ENCODE measurements around the gene CHCHD4. TPM values are rescaled to one million over a fixed set of nuclear protein-coding genes. Genes with fewer than 3 reads are reported as not detected.

Gene CHCHD4
- polyA plus RNA-seq, 1 donor from 2014 or later, result 24.6 TPM

DNA sequence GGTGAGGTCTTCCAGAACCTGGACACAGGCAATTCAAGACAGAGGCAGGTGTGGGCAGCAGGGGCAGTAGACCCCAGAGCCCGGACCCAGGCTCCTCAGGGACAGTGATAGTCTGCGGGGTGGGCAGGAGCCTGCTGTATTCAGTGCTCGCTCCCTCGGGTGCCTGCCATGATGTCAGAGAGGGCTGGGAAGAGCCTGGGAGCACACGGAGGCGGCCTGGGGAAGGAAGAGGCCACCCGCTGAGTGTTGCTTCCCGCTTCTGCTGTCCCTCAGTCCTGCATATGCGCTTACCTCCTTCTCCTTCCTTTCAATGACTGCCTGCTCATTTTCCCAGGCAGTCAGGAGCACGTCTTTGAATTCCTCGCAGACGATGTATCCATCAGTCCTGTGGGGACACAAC lies 22.9 kb upstream of the CHCHD4 start:
- H3K27me3 ChIP-seq (ENCODE audit: insufficient read depth, low read depth, low read length), result no peaks in the 10 kb centered on the region
- H3K9me3 ChIP-seq (ENCODE audit: low read length), result no peaks in the 10 kb centered on the region
- no peak overlapping the region for H2AFZ ChIP-seq (ENCODE audit: low read depth, low read length)
- no peaks in the 10 kb centered on the region for H3K9me2 ChIP-seq (ENCODE audit: insufficient read depth, low read length)
- H3F3A ChIP-seq (ENCODE audit: insufficient read depth, low read length, poor library complexity, severe bottlenecking), result no peaks in the 10 kb centered on the region
- no peaks in the 10 kb centered on the region for H4K20me1 ChIP-seq (ENCODE audit: insufficient read depth)
- H3K4me3 ChIP-seq (ENCODE audit: low read length), result no peak overlapping the region
- H3K9ac ChIP-seq (ENCODE audit: low read length), result no peak overlapping the region
- TF ChIP-seq SMC3 (conservative IDR thresholded peaks at IDR 0.05; ENCODE audit: poor library complexity), result no peak
- TF ChIP-seq EZH2 (IDR thresholded peaks at IDR 0.05; ENCODE audit: borderline replicate concordance, insufficient read depth, low read length, poor library complexity, severe bottlenecking), result no peak
- TF ChIP-seq, protein P1, sequence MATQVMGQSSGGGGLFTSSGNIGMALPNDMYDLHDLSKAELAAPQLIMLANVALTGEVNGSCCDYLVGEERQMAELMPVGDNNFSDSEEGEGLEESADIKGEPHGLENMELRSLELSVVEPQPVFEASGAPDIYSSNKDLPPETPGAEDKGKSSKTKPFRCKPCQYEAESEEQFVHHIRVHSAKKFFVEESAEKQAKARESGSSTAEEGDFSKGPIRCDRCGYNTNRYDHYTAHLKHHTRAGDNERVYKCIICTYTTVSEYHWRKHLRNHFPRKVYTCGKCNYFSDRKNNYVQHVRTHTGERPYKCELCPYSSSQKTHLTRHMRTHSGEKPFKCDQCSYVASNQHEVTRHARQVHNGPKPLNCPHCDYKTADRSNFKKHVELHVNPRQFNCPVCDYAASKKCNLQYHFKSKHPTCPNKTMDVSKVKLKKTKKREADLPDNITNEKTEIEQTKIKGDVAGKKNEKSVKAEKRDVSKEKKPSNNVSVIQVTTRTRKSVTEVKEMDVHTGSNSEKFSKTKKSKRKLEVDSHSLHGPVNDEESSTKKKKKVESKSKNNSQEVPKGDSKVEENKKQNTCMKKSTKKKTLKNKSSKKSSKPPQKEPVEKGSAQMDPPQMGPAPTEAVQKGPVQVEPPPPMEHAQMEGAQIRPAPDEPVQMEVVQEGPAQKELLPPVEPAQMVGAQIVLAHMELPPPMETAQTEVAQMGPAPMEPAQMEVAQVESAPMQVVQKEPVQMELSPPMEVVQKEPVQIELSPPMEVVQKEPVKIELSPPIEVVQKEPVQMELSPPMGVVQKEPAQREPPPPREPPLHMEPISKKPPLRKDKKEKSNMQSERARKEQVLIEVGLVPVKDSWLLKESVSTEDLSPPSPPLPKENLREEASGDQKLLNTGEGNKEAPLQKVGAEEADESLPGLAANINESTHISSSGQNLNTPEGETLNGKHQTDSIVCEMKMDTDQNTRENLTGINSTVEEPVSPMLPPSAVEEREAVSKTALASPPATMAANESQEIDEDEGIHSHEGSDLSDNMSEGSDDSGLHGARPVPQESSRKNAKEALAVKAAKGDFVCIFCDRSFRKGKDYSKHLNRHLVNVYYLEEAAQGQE (IDR thresholded peaks at IDR 0.05; ENCODE audit: borderline replicate concordance), result no peak
- TF ChIP-seq, protein P2, sequence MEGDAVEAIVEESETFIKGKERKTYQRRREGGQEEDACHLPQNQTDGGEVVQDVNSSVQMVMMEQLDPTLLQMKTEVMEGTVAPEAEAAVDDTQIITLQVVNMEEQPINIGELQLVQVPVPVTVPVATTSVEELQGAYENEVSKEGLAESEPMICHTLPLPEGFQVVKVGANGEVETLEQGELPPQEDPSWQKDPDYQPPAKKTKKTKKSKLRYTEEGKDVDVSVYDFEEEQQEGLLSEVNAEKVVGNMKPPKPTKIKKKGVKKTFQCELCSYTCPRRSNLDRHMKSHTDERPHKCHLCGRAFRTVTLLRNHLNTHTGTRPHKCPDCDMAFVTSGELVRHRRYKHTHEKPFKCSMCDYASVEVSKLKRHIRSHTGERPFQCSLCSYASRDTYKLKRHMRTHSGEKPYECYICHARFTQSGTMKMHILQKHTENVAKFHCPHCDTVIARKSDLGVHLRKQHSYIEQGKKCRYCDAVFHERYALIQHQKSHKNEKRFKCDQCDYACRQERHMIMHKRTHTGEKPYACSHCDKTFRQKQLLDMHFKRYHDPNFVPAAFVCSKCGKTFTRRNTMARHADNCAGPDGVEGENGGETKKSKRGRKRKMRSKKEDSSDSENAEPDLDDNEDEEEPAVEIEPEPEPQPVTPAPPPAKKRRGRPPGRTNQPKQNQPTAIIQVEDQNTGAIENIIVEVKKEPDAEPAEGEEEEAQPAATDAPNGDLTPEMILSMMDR (IDR thresholded peaks at IDR 0.05; ENCODE audit: poor library complexity, severe bottlenecking), result no peak
- no peak for TF ChIP-seq TAF1 (IDR thresholded peaks at IDR 0.05; ENCODE audit: low read depth)
- no peak for TF ChIP-seq POLR2AphosphoS5 (IDR thresholded peaks at IDR 0.05)
- TF ChIP-seq MXI1 (conservative IDR thresholded peaks at IDR 0.05; ENCODE audit: poor library complexity, severe bottlenecking), result no peak
- no peak for TF ChIP-seq EP300 (conservative IDR thresholded peaks at IDR 0.05; ENCODE audit: poor library complexity, severe bottlenecking)
- TF ChIP-seq RAD21 (conservative IDR thresholded peaks at IDR 0.05), result no peak
- H3K79me2 ChIP-seq (replicated peaks; ENCODE audit: insufficient read depth, low read length), result no peaks in the 10 kb centered on the region
- H3K27ac ChIP-seq (ENCODE audit: low read length), result no peak overlapping the region
- peaks cover 14% of the 10 kb centered on the region for H3K36me3 ChIP-seq (ENCODE audit: insufficient read depth, low read length)
- H3K4me2 ChIP-seq (ENCODE audit: low read length), result no peak overlapping the region

DNA sequence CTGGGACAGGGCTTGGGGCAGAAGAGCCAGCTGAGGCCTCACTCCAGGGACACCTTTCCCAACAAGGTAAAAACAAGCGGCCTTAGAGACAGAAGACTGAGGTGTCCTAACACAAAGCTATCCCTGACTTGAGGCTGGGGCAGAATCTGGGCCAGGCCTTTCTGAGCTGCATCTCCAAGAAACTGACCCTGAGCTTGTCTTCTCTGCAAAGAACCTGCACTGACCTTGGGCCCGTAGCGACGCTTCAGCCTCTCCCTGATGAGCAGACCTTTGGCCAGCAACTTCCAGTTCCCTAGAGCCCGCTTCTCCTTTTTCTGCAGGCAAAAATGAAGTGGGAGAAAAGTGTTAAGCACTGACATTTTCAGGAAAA lies 22.4 kb upstream of the CHCHD4 start:
- Histone ChIP-seq H3K9ac (ENCODE audit: low read length) (no peak overlapping the region), H3K79me2 (replicated peaks; ENCODE audit: insufficient read depth, low read length) (no peaks in the 10 kb centered on the region), H3K4me2 (ENCODE audit: low read length) (no peak overlapping the region), H3K9me2 (ENCODE audit: insufficient read depth, low read length) (no peaks in the 10 kb centered on the region), H3K9me3 (ENCODE audit: low read length) (no peaks in the 10 kb centered on the region), H2AFZ (ENCODE audit: low read depth, low read length) (no peak overlapping the region), H3K36me3 (ENCODE audit: insufficient read depth, low read length) (peaks cover 14% of the 10 kb centered on the region), H3K4me3 (ENCODE audit: low read length) (no peak overlapping the region), H3K27ac (ENCODE audit: low read length) (no peak overlapping the region), H3K27me3 (ENCODE audit: insufficient read depth, low read depth, low read length) (no peaks in the 10 kb centered on the region), H4K20me1 (ENCODE audit: insufficient read depth) (no peaks in the 10 kb centered on the region), H3F3A (ENCODE audit: insufficient read depth, low read length, poor library complexity, severe bottlenecking) (no peaks in the 10 kb centered on the region)
- TF ChIP-seq MXI1 (conservative IDR thresholded peaks at IDR 0.05; ENCODE audit: poor library complexity, severe bottlenecking), result no peak
- TF ChIP-seq, protein P1 (IDR thresholded peaks at IDR 0.05; ENCODE audit: borderline replicate concordance), result no peak
- no peak for TF ChIP-seq POLR2AphosphoS5 (IDR thresholded peaks at IDR 0.05)
- TF ChIP-seq EZH2 (IDR thresholded peaks at IDR 0.05; ENCODE audit: borderline replicate concordance, insufficient read depth, low read length, poor library complexity, severe bottlenecking), result no peak
- TF ChIP-seq, protein P2 (IDR thresholded peaks at IDR 0.05; ENCODE audit: poor library complexity, severe bottlenecking), result no peak
- no peak for TF ChIP-seq SMC3 (conservative IDR thresholded peaks at IDR 0.05; ENCODE audit: poor library complexity)
- no peak for TF ChIP-seq RAD21 (conservative IDR thresholded peaks at IDR 0.05)
- TF ChIP-seq EP300 (conservative IDR thresholded peaks at IDR 0.05; ENCODE audit: poor library complexity, severe bottlenecking), result no peak
- TF ChIP-seq TAF1 (IDR thresholded peaks at IDR 0.05; ENCODE audit: low read depth), result no peak

Measured in neural cell (in vitro differentiated cells).